NCI-H1417 treated with DMSO at 0.1 percent for 48 hours (cell line): ENCODE data around the gene FNDC11.
"Not testable (repeated sequence)": the region's sequence is repeated elsewhere in the genome, so short reads cannot be mapped to it uniquely, and the experiment has no call there.

Experiments used
- DNase-seq: peaks from one replicate; lab custom pipeline; 2025; lab: John Stamatoyannopoulos, UW

The FNDC11 gene

DNA sequence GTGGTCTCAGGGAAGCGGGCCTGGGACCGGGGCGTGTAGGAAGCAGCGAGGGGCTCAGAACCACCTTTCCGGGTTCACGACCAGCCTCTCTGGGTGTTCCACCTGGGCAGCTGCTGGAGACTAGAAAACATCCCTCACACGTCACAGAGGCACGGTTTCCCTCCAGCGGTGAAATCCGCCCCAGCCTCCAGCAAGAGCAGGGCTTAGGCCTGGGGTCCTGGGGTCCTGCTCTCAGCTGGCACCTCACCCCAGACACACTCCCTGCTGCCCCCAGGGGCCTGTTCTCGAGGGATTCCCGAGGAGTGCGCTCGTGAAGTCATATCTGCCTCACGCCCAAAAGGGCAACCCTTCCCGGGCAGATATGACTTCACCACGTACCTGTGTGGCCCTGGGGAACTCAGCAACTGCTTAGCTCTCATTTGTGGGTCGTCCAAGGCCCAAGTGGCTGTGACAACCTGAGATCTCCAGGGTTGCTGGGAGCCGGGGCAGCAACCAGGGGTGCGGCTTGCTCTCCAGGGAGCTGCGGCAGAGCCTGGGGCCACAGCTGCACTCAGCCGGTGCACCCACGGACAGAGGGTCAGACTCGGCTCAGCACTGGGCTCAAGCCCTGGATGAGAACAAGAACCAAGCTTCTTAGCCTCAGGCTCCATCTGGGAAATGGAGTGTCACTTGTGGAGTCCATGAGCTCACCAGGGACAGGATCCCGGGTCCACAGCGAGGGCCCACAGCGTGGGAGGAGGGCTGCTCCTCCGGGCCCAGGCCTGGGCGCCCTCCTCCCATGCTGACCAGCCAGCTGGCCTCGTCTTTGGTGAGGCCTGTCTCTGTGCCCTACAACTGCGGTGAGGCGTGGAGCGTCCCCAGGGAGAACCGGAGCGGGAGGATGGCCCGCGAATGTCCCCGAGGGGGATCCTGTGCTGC, 661 bp downstream of the FNDC11 start:
- no peak for DNase-seq

DNA sequence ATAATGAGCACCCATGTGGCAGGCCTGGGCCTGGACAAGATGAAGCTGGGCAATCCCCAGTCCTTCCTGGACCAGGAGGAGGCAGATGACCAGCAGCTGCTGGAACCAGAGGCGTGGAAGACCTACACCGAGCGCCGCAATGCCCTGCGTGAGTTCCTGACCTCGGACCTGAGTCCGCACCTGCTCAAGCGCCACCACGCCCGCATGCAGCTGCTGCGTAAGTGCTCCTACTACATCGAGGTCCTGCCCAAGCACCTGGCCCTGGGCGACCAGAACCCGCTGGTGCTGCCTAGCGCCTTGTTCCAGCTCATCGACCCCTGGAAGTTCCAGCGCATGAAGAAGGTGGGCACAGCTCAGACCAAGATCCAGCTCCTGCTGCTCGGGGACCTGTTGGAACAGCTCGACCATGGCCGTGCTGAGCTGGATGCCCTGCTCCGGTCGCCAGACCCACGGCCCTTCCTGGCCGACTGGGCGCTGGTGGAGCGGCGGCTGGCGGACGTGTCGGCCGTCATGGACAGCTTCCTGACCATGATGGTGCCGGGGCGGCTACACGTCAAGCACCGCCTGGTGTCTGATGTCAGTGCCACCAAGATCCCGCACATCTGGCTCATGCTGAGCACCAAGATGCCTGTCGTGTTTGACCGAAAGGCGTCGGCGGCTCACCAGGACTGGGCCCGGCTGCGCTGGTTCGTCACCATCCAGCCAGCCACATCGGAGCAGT, 1.9 kb downstream of the FNDC11 start:
- no peak for DNase-seq

- no peak for DNase-seq
Measured at GRCh38 chr20:63556873-63557478, 3.0 kb downstream of the FNDC11 start.

- no peak for DNase-seq
Measured at GRCh38 chr20:63557481-63557891, 3.5 kb downstream of the FNDC11 start.

DNA sequence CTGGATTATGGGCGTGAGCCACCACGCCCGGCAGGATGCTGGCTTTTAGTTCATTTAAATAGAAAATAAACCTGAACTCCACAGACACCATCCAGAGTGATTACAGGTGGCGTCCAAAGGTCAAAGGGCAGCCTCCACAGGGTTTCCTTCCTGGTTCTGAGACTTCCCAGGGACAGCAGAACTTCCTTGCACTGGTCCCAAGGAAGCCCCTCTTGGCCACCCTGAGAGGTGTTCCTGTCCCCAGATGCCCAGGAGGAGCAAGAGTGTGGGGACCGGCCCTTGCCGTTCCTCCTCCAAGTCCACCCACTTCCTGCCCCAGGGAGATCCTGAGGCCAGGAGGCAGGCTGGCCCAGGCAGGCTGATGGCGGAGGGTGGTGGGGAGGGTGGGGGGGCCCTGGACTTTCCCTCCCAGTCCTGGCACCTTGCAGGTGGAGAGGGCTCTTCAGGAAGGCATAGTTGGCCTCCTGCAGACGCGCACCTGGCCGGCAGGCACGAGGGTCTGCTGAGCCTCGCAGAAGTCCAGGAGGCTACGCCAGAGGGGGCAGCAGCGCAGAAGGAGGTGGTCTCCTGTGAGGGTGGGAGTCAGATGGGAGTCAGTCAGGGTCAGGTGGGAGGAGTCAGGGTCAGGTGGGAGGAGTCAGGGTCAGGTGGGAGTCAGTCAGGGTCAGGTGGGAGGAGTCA, 5.0 kb downstream of the FNDC11 start:
- no peak for DNase-seq

GRCh38 chr20:63559485-63560332, 5.8 kb downstream of the FNDC11 start:
- not testable (repeated sequence) for DNase-seq

DNA sequence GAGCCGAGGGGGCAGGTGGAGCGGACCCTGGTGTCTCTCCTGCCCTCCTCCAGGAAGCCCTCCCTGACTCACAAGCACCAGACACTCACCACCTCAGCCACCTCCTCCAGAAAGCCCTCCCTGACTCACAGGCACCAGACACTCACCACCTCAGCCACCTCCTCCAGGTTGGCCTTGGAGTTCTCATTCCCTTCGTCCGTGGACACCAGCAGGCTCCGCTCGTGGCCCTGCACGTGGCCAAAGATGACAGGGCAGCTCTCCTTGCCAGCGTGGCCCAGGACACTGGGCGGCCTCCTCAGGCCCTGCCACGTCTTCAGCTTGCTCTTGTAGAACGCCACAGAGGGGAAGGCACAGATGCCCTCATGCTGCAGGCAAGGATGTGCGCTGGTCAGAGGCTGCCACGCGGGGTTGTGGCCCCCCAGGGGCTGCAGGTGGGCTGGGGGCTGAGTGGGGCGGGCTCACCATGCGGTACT, 6.4 kb downstream of the FNDC11 start:
- no peak for DNase-seq

DNA sequence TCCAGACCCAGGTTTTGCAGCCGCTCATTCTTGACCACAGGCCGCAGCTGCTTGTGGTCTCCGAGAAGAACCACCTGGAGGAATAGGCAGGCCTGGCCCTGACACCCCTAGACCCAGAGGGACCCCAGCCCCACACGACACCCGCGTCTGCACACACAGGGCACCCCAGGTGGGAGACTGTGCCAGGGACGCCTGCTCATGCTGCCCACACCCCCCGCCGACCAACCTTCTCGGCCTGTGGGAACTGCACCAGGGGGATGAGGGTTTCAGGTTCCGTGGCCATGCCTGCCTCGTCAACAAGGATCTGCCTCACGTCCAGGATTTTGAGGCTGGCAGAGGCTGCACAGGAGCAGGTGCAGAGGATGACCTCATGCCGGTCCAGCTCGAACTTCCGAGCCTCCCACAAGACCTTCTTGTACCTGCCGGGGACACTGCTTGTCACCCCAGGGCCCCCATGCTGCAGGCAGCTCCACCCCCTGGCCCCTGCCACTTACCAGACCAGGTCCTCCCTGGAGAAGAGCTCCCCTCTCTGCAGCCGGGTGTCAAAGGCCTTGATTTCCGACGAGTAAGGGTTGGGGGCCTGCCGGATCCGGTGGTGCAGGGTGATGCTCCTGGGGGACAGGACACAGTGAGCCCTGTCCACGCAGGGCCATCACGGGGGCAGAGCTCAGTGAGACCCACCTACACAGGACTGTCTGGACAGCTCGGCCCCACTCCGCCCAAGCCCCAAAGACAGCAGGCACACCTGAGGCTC, 7.1 kb downstream of the FNDC11 start:
- DNase-seq: no peak

DNA sequence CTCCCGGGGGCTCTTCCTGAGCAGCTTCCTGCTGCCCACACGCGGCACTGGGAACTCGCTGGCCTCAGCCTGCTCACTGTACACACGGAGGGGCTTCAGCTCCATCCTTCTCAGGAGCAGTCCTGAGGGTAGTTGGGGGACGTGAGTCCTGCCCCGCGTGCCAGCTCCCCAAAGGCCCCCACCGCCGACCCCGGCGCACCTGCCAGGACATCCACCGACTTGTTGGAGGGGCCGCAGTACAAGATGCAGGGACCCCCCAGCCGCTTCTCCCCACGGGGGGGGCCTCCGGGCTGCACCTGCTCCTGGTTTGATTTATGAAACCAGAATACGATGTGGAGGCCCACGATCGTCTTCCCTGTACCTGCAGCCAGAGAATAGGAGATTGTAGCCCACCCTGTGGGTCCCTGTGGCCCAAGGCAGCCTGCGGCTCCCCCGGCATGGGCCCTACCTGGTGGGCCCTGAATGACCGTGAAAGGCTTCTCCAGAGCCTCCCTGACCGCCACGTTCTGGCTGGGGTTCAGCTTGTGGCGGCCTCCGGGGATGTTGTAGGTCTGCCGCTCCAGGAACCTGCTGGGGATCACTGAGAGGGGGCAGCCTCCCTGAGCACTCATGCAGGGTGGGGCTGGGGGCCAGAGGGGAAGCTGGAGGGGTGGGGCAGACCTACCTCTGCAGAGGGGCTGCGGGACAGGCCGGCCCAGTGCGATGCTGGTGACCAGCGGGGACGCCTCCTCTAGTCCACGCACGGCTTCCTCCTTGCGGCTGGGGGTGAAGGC, 7.9 kb downstream of the FNDC11 start:
- no peak for DNase-seq

DNA sequence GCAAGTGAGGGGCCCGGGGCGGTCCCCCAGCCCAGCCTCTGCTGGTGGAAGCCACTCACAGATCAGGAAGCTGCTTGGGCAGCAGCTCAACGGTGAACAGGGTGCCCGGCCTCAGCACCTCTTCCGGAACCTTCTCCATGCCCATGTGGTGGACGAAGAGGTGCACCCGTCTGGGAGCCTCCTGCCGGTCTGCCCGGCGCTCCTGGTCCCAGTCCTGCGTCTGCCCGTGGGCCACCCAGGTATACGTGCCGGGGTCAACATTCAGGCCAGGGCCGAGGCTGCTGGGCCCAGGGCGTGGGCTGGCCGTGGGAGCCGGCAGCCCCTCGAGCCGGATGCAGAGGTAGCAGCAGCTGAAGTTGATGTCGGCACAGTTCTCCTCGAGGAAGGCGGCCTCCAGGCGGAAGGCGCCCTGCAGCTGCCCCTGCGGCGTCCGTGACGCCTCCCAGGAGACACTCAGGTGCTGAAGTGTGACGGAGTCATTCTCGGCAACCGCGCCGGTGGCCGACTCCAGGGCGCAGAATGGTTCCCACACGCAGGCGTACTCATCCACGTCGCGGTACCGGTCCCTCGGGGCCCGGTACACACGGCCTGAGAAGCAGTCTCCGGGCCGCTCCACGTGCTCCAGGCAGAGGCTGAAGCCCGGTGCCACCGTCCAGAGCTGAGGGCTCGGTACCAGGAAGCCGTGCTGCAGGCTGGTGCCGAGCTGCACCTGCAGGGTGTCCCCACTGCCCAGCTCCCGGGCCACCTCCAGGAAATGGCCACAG, 8.7 kb downstream of the FNDC11 start:
- DNase-seq: no peak

- no peak for DNase-seq
Measured at GRCh38 chr20:63563225-63563935, 9.4 kb downstream of the FNDC11 start.

DNA sequence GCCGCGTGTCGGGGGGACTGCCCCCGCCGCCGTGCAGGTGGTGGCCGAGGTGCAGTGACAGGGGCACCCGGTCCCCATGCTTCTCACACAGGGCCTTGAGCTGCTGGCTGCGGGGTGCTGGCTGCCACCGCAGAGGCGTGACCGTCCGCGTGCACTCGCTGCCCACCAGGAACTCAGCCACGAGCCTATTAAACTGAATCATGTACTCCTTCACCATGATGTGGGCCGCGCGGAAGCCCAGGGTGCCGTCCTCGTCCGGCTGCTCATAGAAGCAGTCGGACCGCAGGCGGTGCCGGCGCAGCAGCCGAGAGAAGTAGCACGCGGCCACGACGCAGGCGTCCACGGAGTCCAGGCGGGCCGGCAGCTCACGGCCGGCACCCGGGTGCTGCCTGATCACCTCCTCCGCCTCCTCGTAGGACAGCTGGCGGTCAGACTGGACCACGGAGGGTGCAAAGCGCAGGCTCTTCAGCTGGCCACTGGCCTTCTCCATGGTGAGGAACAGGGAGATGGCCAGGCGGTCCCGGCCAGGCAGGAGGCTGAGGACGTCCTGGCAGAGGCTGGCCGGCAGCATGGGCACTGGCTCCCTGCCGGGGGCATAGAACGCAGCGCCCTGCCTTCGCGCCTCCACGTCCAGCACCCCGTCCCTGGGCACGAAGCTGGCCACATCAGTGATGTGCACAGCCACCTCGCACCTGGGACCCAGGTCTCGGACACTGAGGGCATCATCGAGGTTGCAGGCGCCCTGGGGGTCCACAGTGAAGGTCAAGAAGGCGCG, 10.3 kb downstream of the FNDC11 start:
- no peak for DNase-seq

- DNase-seq: no peak
Measured at GRCh38 chr20:63565021-63565698, 11.2 kb downstream of the FNDC11 start.

GRCh38 chr20:63565699-63566335, 11.9 kb downstream of the FNDC11 start:
- DNase-seq: no peak

GRCh38 chr20:63566395-63567135, 12.6 kb downstream of the FNDC11 start:
- DNase-seq: no peak

GRCh38 chr20:63567136-63567385, 13.1 kb downstream of the FNDC11 start:
- no peak for DNase-seq
